ENCODE measurements around the gene LHX3. TPM values are rescaled to one million over a fixed set of nuclear protein-coding genes. Genes with fewer than 3 reads are reported as not detected.

Gene LHX3
- total and polyA plus RNA-seq, 2 of the 4 experiments (the other 2 are of a cell fraction), result not detected

DNA sequence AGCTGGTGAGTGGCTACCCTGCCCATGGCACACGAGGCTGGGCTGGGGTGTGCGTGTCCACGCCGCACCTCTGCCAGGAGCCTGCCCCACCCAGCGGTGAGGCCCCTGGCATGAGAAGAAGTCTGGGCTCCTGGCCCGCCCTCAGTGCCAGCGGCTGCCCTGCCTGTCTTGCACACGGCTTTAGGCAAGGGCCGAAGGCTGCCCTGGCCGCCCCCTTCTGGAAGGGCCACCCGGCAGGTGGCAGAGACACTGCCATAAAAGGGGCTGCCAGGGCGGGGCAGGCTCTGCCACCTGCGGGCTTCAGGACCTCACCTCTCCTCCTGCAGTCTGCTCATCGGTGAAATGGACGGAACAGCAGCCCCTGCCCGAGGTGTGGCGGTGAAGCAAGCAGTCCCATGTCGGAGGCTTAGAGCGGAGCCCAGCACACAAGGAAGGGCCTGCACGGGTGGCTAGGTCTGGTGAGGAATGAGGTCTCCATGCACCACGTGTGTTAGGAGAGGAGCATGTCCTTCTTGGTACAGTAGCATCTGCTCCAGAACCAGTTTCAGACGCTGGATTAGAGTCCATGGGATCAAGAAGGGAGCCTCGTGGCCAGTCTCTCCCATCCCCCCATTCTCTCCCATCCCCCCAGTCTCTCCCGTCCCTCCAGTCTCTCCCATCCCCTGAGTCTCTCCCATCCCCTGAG lies 51.4 kb downstream of the LHX3 start:
- CTCF ChIA-PET, result no interaction called here

More for the DNA sequence above, 51.4 kb downstream of the LHX3 start:
- Histone ChIP-seq H3K27ac (ENCODE audit: insufficient read depth, low read length) (no peak overlapping the region), H4K5ac (ENCODE audit: low read depth, low read length) (no peak overlapping the region), H3K27me3 (ENCODE audit: control insufficient read depth, insufficient read depth, low read length) (peaks cover 46% of the 10 kb centered on the region), H3K79me1 (ENCODE audit: low read depth in 1 of 2, low read length in 2 of 2) (no peaks in the 10 kb centered on the region), H3K9me3 (ENCODE audit: control insufficient read depth, insufficient read depth, low read length) (0 out of 2 replicates have a peak, but pooled peaks cover 3% of the 10 kb centered on the region), H3K9ac (ENCODE audit: low read depth, low read length) (no peak overlapping the region), H3K4me1 (ENCODE audit: control insufficient read depth, insufficient read depth, low read length) (no peaks in the 10 kb centered on the region), H2AFZ (replicated peaks; ENCODE audit: low read length, poor library complexity) (no peak overlapping the region), H2AK5ac (ENCODE audit: low read depth, low read length) (no peak overlapping the region), H3K18ac (ENCODE audit: low read depth, low read length) (no peak overlapping the region), H3K9me1 (ENCODE audit: insufficient read depth, low read length) (no peaks in the 10 kb centered on the region), H3K4me3 (ENCODE audit: insufficient read depth, low read depth, low read length) (no peak overlapping the region), H2BK5ac (ENCODE audit: low read depth, low read length, poor library complexity, severe bottlenecking) (no peak overlapping the region), H2BK120ac (ENCODE audit: low read depth, low read length) (no peak overlapping the region), H3K14ac (replicated peaks; ENCODE audit: low read depth, low read length) (no peak overlapping the region), H3K4me2 (ENCODE audit: low read depth, low read length) (no peak overlapping the region), H2BK15ac (ENCODE audit: low read depth, low read length) (no peak overlapping the region), H4K91ac (ENCODE audit: insufficient read depth, low read depth, low read length) (no peak overlapping the region), H3K4ac (ENCODE audit: low read depth, low read length) (no peak overlapping the region), H3K36me3 (ENCODE audit: control insufficient read depth, insufficient read depth, low read length) (no peaks in the 10 kb centered on the region), H2BK20ac (ENCODE audit: low read depth, low read length) (no peak overlapping the region), H3K56ac (ENCODE audit: extremely low read depth, insufficient read depth, low read length) (no peak overlapping the region), H4K8ac (ENCODE audit: low read depth in 2 of 2, low read length in 2 of 2) (no peak overlapping the region), H3K23ac (ENCODE audit: low read depth, low read length) (no peak overlapping the region), H4K20me1 (ENCODE audit: insufficient read depth, low read length) (no peaks in the 10 kb centered on the region), H2AK9ac (replicated peaks; ENCODE audit: low read depth, low read length, poor library complexity) (no peak overlapping the region)
- BruUV-seq (replicated peaks), result no TSS peak
- 21% methylated on average over 3 of the region's 24 CpGs; no CpG with 5 or more reads in 1 of the 2 experiments for WGBS, 2 experiments (ENCODE audit: extremely low coverage in 2 of 2, insufficient read length in 1 of 2)
- TF ChIP-seq CTCF (conservative IDR thresholded peaks at IDR 0.05; ENCODE audit: low read depth, low read length) (no peak), NFE2L2 (IDR thresholded peaks at IDR 0.05; ENCODE audit: low read depth, low read length) (no peak), MAZ (IDR thresholded peaks at IDR 0.05; ENCODE audit: borderline replicate concordance, low read depth, low read length) (no peak), RCOR1 (IDR thresholded peaks at IDR 0.05; ENCODE audit: insufficient replicate concordance, low read length) (no peak), FOS (IDR thresholded peaks at IDR 0.05; ENCODE audit: low read depth, low read length) (no peak), CHD1 (IDR thresholded peaks at IDR 0.05; ENCODE audit: low read depth, low read length) (no peak), USF2 (IDR thresholded peaks at IDR 0.05; ENCODE audit: low read depth, low read length) (no peak), RAD21 (IDR thresholded peaks at IDR 0.05; ENCODE audit: low read length) (no peak), MAFK (IDR thresholded peaks at IDR 0.05; ENCODE audit: low read depth, low read length) (no peak), RFX5 (IDR thresholded peaks at IDR 0.05; ENCODE audit: low read depth, low read length) (no peak), BHLHE40 (IDR thresholded peaks at IDR 0.05; ENCODE audit: low read depth, low read length) (no peak), POLR2A (IDR thresholded peaks at IDR 0.05; ENCODE audit: low read depth, low read length) (no peak), SMC3 (IDR thresholded peaks at IDR 0.05; ENCODE audit: low read depth, low read length) (no peak), MXI1 (IDR thresholded peaks at IDR 0.05; ENCODE audit: borderline replicate concordance, low read depth, low read length) (no peak), CEBPB (IDR thresholded peaks at IDR 0.05; ENCODE audit: low read depth, low read length) (no peak)
- TF ChIP-seq, protein P1, sequence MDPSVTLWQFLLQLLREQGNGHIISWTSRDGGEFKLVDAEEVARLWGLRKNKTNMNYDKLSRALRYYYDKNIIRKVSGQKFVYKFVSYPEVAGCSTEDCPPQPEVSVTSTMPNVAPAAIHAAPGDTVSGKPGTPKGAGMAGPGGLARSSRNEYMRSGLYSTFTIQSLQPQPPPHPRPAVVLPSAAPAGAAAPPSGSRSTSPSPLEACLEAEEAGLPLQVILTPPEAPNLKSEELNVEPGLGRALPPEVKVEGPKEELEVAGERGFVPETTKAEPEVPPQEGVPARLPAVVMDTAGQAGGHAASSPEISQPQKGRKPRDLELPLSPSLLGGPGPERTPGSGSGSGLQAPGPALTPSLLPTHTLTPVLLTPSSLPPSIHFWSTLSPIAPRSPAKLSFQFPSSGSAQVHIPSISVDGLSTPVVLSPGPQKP (IDR thresholded peaks at IDR 0.05; ENCODE audit: borderline replicate concordance, low read depth, low read length), result no peak
- dilution Hi-C loops (cut with HindIII; ENCODE audit: low sequenced_read_pairs, unreplicated experiment) (no loop called here), in situ Hi-C loops (cut with MboI; ENCODE audit: low sequenced_read_pairs) (no loop called here), intact Hi-C loops (cut with micrococcal nuclease) (no loop called here)
- no peak for DNase-seq
- POLR2A ChIA-PET (ENCODE audit: unreplicated experiment), result no interaction called here
- ATAC-seq (ENCODE audit: low read depth), result no peak

All from IMR-90 (cell line).